Measurements from ENCODE around the gene ERI3.

DNA sequence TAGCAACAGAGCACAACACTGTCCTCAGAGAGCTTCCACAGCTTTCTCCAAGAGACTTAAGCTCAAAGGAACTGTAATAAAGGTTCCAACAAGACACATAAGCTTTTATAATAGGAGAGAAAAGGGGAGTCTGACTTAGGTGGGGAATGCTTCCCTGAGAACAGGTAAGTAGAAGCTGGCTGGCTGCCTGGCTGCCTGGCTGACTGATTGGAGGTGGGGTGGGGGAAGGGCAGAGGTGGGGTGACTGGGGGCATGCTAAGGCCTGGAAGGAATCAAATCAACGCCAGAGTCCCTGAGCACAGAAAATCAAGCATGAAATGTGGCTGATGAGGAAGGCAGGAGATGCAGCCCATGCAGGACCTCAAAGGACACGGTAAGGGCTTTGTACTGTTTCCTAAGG, 96.0 kb downstream of the ERI3 start:
- no peak for TF ChIP-seq EGR1 (IDR thresholded peaks at IDR 0.05)
- no peak for TF ChIP-seq NFIC (IDR thresholded peaks at IDR 0.05)
- TF ChIP-seq RAD21 (IDR thresholded peaks at IDR 0.05; ENCODE audit: low read depth) = no peak
- TF ChIP-seq CEBPB (IDR thresholded peaks at IDR 0.05) = no peak
- no peak for TF ChIP-seq EP300 (IDR thresholded peaks at IDR 0.05; ENCODE audit: borderline replicate concordance)
- no peak for TF ChIP-seq TAF1 (IDR thresholded peaks at IDR 0.05; ENCODE audit: low read depth)
- TF ChIP-seq, protein P1, sequence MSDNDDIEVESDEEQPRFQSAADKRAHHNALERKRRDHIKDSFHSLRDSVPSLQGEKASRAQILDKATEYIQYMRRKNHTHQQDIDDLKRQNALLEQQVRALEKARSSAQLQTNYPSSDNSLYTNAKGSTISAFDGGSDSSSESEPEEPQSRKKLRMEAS (IDR thresholded peaks at IDR 0.05) = no peak
- no peak for TF ChIP-seq CREB1 (IDR thresholded peaks at IDR 0.05; ENCODE audit: low read depth)
- no peak for TF ChIP-seq ZBTB7A (IDR thresholded peaks at IDR 0.05; ENCODE audit: low read depth)
- TF ChIP-seq TEAD4 (IDR thresholded peaks at IDR 0.05) = no peak
- TF ChIP-seq YY1 (IDR thresholded peaks at IDR 0.05; ENCODE audit: low read depth) = no peak
- no peak for TF ChIP-seq FOXM1 (IDR thresholded peaks at IDR 0.05; ENCODE audit: borderline replicate concordance, low read depth)

Measured in Ishikawa (cell line).